K562 (cell line): ENCODE data around the gene ARHGAP18. TPM values are rescaled to one million over a fixed set of nuclear protein-coding genes. Genes with fewer than 3 reads are reported as not detected.

Experiments
- polyA plus RNA-seq, 8 experiments: library from polyadenylated mRNA; depleted of rRNA in 4 of 8; stranded (reverse) in 5 of 8; unstranded in 3 of 8; fragments of >200 nt; fragmentation: Nextera tagmentation in 2 of 8; fragmentation: Illumina TruSeq in 1 of 8; extraction: Ambion mirVana in 2 of 8; extraction: Trizol in 1 of 8; gene quantifications; 2 replicates each; pipeline versions ENCODE4 v1.2.1 to v1.2.3, GENCODE V29; 2011 to 2014; ENCODE audit warnings: inconsistent platforms in 1 of 8, missing spikeins in 1 of 8
- total RNA-seq, 7 experiments: library from RNA; depleted of rRNA in 6 of 7; stranded (reverse); fragments of >200 nt in 6 of 7; fragmentation: Illumina TruSeq in 2 of 7; extraction: Trizol in 2 of 7; gene quantifications; 2 replicates each; pipeline versions ENCODE4 v1.2.1 to v1.2.3, GENCODE V29; 2011 to 2021; ENCODE audit warnings: low replicate concordance in 1 of 7
- TF ChIP-seq, protein P1 (sequence below), 2 experiments: fragments of 450-650 bp in 1 of 2; sonication (generic) in 1 of 2; formaldehyde crosslinking in 1 of 2; IDR thresholded peaks; 2 replicates each; pipeline versions ENCODE4 v1.7.1 to v1.9.0; 2016 to 2022; ENCODE audit warnings: inconsistent platforms in 1 of 2, mild to moderate bottlenecking in 1 of 2, missing genetic modification reagents in 1 of 2

ARHGAP18 gene
- total and polyA plus RNA-seq, 9 of the 15 experiments (the other 6 are each of a cell fraction or from before 2014, with no cell fraction given) = 13.3 to 29.7 (median 21.1) TPM

- TF ChIP-seq, protein P1, sequence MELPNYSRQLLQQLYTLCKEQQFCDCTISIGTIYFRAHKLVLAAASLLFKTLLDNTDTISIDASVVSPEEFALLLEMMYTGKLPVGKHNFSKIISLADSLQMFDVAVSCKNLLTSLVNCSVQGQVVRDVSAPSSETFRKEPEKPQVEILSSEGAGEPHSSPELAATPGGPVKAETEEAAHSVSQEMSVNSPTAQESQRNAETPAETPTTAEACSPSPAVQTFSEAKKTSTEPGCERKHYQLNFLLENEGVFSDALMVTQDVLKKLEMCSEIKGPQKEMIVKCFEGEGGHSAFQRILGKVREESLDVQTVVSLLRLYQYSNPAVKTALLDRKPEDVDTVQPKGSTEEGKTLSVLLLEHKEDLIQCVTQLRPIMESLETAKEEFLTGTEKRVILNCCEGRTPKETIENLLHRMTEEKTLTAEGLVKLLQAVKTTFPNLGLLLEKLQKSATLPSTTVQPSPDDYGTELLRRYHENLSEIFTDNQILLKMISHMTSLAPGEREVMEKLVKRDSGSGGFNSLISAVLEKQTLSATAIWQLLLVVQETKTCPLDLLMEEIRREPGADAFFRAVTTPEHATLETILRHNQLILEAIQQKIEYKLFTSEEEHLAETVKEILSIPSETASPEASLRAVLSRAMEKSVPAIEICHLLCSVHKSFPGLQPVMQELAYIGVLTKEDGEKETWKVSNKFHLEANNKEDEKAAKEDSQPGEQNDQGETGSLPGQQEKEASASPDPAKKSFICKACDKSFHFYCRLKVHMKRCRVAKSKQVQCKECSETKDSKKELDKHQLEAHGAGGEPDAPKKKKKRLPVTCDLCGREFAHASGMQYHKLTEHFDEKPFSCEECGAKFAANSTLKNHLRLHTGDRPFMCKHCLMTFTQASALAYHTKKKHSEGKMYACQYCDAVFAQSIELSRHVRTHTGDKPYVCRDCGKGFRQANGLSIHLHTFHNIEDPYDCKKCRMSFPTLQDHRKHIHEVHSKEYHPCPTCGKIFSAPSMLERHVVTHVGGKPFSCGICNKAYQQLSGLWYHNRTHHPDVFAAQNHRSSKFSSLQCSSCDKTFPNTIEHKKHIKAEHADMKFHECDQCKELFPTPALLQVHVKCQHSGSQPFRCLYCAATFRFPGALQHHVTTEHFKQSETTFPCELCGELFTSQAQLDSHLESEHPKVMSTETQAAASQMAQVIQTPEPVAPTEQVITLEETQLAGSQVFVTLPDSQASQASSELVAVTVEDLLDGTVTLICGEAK (IDR thresholded peaks at IDR 0.05) = peak; percentile 53; the same call in 1 of the 2 replicates
- TF ChIP-seq, protein P1 (CRISPR knock-in tag; IDR thresholded peaks at IDR 0.05) = no peak
Observed at GRCh38 chr6:129683601-129684322, 26.2 kb downstream of the ARHGAP18 start (continued).
